NT2/D1 (cell line): ENCODE measurements around the gene UCN3.

Source experiments
- SUZ12 ChIP-seq: IDR thresholded peaks from 2 replicates; pipeline ENCODE4 v1.6.1; 2011; ENCODE audit not compliant: insufficient read length, insufficient read depth; ENCODE audit errors: extremely low read depth
- YY1 ChIP-seq: IDR thresholded peaks from 2 replicates; pipeline ENCODE4 v1.6.1; 2011; ENCODE audit not compliant: insufficient read length, insufficient read depth
- ZNF274 ChIP-seq: IDR thresholded peaks from 2 replicates; pipeline ENCODE4 v1.6.1; 2011; ENCODE audit warnings: mild to moderate bottlenecking, low read depth, low read length

DNA sequence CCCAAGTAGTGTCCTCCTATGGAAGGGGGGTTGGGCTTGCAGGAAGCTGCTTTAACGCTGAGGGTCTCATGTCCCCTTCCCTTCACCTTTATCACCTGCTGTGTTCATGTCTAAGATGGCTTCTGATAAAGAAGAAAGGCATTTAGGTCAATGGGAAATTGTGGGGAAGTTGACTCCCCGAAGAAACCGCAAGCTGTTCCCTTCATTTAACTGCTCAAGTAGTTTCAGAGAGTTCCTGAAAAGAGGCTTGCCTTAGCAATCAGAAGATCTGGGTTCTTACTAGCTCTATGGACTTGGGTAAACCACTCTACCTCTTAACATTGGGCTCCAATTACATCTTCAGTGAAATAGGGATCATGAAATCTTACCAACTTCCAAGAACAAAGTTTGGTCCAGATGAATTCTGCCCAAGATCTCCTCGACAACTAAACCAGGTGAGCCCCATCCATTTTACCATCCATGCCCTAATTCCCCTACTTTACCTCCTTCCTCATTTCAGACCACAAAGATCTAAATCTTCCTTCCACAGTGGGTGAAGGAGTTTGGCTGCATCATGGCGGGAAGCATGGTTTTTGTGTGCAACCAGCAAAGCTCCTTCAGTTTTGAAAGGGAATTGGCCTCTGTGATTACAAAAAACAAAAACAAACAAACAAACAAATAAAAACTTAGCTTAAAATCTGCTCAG, 30.4 kb upstream of the UCN3 start:
- no peak for TF ChIP-seq YY1
- TF ChIP-seq SUZ12 = no peak
- no peak for TF ChIP-seq ZNF274
